Astrocyte (in vitro differentiated cells and primary cell): ENCODE data around the gene FLT3. TPM values are rescaled to one million over a fixed set of nuclear protein-coding genes. Genes with fewer than 3 reads are reported as not detected.

ENCODE experiments used
- DNase-seq: peaks from one replicate; pipeline ENCODE4 v3.0.0-alpha.2; 2010; ENCODE audit warnings: low read depth
- FAIRE-seq: peaks from 2 replicates; lab custom pipeline; 2011; peaks lifted over from hg19 to GRCh38; lab: Jason Lieb, UNC
- H2AFZ ChIP-seq: 2 replicates; pipeline ENCODE4 v1.6.0; 2012; ENCODE audit warnings: low read depth, low read length, inconsistent platforms
- H3K27ac ChIP-seq: 2 replicates; pipeline ENCODE4 v1.5.1; 2011; ENCODE audit warnings: low read depth, low read length, inconsistent platforms
- H3K27me3 ChIP-seq: 2 replicates; pipeline ENCODE4 v1.6.0; 2011; ENCODE audit warnings: low read length, inconsistent platforms; ENCODE audit not compliant: insufficient read depth
- H3K36me3 ChIP-seq: 2 replicates; pipeline ENCODE4 v1.5.1; 2011; ENCODE audit warnings: low read length, inconsistent platforms; ENCODE audit not compliant: insufficient read depth
- H3K4me1 ChIP-seq: 2 replicates; pipeline ENCODE4 v1.5.1; 2011; ENCODE audit warnings: low read length, inconsistent platforms; ENCODE audit not compliant: insufficient read depth
- H3K4me2 ChIP-seq: 2 replicates; pipeline ENCODE4 v1.6.0; 2012; ENCODE audit warnings: low read length, inconsistent platforms
- H3K4me3 ChIP-seq: 2 replicates; pipeline ENCODE4 v1.5.1; 2011; ENCODE audit warnings: low read depth, mild to moderate bottlenecking, low read length, inconsistent platforms; ENCODE audit not compliant: insufficient read depth
- H3K79me2 ChIP-seq: 2 replicates; pipeline ENCODE4 v1.6.0; 2012; ENCODE audit warnings: mild to moderate bottlenecking, low read length, inconsistent platforms; ENCODE audit not compliant: insufficient read depth
- H3K9ac ChIP-seq: 2 replicates; pipeline ENCODE4 v1.6.0; 2012; ENCODE audit warnings: mild to moderate bottlenecking, low read length, inconsistent platforms
- H3K9me3 ChIP-seq: 2 replicates; pipeline ENCODE4 v1.5.1; 2012; ENCODE audit warnings: low read depth, mild to moderate bottlenecking, low read length, inconsistent platforms; ENCODE audit not compliant: insufficient read depth
- H4K20me1 ChIP-seq: 2 replicates; pipeline ENCODE4 v1.6.0; 2012; ENCODE audit warnings: low read length, inconsistent platforms; ENCODE audit not compliant: insufficient read depth
- H3K27ac Mint-ChIP-seq: one replicate; pipeline ENCODE4 v1.8.0; 2021; ENCODE audit warnings: mild to moderate bottlenecking, mixed read lengths; ENCODE audit not compliant: unreplicated experiment
- H3K27me3 Mint-ChIP-seq: one replicate; pipeline ENCODE4 v1.8.0; 2021; ENCODE audit warnings: low read depth, mixed read lengths; ENCODE audit not compliant: unreplicated experiment
- H3K36me3 Mint-ChIP-seq: one replicate; pipeline ENCODE4 v1.8.0; 2021; ENCODE audit warnings: low read depth, mixed read lengths; ENCODE audit not compliant: unreplicated experiment
- H3K4me1 Mint-ChIP-seq: one replicate; pipeline ENCODE4 v1.8.0; 2021; ENCODE audit warnings: low read depth, mixed read lengths; ENCODE audit not compliant: unreplicated experiment
- H3K4me3 Mint-ChIP-seq: one replicate; pipeline ENCODE4 v1.8.0; 2021; ENCODE audit warnings: mild to moderate bottlenecking, moderate library complexity, mixed read lengths; ENCODE audit not compliant: unreplicated experiment
- H3K9me3 Mint-ChIP-seq: one replicate; pipeline ENCODE4 v1.8.0; 2021; ENCODE audit warnings: mild to moderate bottlenecking, mixed read lengths; ENCODE audit not compliant: unreplicated experiment
- EZH2 ChIP-seq: IDR thresholded peaks from 2 replicates; pipeline ENCODE4 v1.6.1; 2012; ENCODE audit warnings: mild to moderate bottlenecking, low read length, inconsistent platforms; ENCODE audit not compliant: insufficient read depth
- total RNA-seq: library from RNA; stranded (reverse); gene quantifications from 2 replicates; pipeline ENCODE4 v1.2.1, GENCODE V29; 2021
- TF ChIP-seq, protein P1 (sequence below): IDR thresholded peaks from 2 replicates; pipeline ENCODE4 v1.5.1; 2011; ENCODE audit warnings: low read depth, mild to moderate bottlenecking, inconsistent platforms, low read length, moderate library complexity; ENCODE audit not compliant: insufficient read depth

FLT3 gene
- total RNA-seq, 1 donor from 2014 or later: not detected

DNA sequence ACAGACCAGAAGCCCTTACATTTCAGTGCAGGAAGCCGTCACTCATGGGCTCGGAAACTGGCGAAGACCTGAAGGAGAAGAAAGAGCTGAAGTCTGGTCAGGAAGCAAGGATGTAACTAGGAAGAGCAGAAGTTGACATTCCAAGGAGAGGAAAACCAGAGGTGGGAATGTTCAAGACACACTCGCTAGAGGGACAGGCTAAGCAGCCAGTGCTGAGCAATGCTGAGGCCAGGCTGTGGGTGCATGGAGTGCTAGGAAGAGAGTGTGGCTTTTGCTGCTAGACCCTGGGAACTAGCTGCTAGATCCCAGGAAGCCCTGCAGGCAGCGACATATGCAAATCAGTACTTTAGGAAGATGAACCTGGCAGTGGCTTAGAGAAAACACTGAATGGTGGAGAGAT, 99.8 kb downstream of the FLT3 start:
- Histone ChIP-seq H3K9ac (no peak overlapping the region), H4K20me1 (no peaks in the 10 kb centered on the region), H3K9me3 (no peaks in the 10 kb centered on the region), H3K4me3 (no peak overlapping the region), H3K27me3 (no peaks in the 10 kb centered on the region), H3K4me1 (no peaks in the 10 kb centered on the region), H3K4me2 (no peak overlapping the region), H3K27ac (no peak overlapping the region), H3K79me2 (no peaks in the 10 kb centered on the region), H3K36me3 (no peaks in the 10 kb centered on the region), H2AFZ (no peak overlapping the region)
- H3K36me3 Mint-ChIP-seq: no peaks in the 10 kb centered on the region
- TF ChIP-seq, protein P1, sequence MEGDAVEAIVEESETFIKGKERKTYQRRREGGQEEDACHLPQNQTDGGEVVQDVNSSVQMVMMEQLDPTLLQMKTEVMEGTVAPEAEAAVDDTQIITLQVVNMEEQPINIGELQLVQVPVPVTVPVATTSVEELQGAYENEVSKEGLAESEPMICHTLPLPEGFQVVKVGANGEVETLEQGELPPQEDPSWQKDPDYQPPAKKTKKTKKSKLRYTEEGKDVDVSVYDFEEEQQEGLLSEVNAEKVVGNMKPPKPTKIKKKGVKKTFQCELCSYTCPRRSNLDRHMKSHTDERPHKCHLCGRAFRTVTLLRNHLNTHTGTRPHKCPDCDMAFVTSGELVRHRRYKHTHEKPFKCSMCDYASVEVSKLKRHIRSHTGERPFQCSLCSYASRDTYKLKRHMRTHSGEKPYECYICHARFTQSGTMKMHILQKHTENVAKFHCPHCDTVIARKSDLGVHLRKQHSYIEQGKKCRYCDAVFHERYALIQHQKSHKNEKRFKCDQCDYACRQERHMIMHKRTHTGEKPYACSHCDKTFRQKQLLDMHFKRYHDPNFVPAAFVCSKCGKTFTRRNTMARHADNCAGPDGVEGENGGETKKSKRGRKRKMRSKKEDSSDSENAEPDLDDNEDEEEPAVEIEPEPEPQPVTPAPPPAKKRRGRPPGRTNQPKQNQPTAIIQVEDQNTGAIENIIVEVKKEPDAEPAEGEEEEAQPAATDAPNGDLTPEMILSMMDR: no peak
- TF ChIP-seq EZH2: no peak
- no peak overlapping the region for H3K27ac Mint-ChIP-seq
- DNase-seq: no peak
- FAIRE-seq: no peak
- peaks cover 3% of the 10 kb centered on the region for H3K27me3 Mint-ChIP-seq
- H3K4me1 Mint-ChIP-seq: no peaks in the 10 kb centered on the region
- H3K9me3 Mint-ChIP-seq: no peaks in the 10 kb centered on the region
- no peak overlapping the region for H3K4me3 Mint-ChIP-seq

DNA sequence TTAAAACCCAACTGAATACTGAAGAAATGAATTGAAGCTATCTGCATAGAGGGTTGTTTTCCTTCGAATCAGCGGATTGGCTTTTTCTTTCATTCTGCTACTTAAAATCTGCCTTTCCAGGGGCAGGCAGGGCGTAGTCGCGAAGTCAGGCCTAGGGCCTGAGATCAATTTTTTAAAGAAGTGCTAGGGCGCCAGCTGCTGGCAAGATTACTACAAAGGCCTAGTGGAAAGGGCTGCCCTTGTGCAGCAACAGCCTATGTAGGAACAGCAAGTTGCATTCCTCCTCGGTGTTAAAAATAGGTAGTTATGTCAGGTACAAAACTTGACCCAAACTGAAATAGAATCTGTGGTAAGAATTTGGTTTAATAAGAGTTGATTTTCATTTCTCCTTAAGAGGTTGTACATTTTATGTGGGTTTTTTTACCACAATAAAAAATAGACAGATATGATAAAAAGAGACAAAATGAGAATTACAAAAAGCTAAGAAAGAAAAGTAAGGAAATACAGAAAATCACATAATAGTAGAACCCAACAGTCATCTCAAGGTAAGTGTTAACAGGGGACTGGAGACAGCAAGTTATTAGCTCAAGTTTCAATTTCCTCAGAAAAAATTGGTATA, 102.4 kb downstream of the FLT3 start:
- no peak overlapping the region for H3K4me3 ChIP-seq
- TF ChIP-seq, protein P1: peak; percentile 33
- no peak for TF ChIP-seq EZH2
- Mint-ChIP-seq H3K36me3 (no peaks in the 10 kb centered on the region), H3K27me3 (peaks cover 12% of the 10 kb centered on the region), H3K27ac (no peak overlapping the region), H3K9me3 (no peaks in the 10 kb centered on the region), H3K4me3 (no peak overlapping the region), H3K4me1 (no peaks in the 10 kb centered on the region)
- no peaks in the 10 kb centered on the region for H4K20me1 ChIP-seq
- no peak overlapping the region for H3K9ac ChIP-seq
- no peak overlapping the region for H2AFZ ChIP-seq
- no peak overlapping the region for H3K27ac ChIP-seq
- DNase-seq: no peak
- no peaks in the 10 kb centered on the region for H3K4me1 ChIP-seq
- H3K4me2 ChIP-seq: no peak overlapping the region
- H3K27me3 ChIP-seq: no peaks in the 10 kb centered on the region
- no peak for FAIRE-seq
- no peaks in the 10 kb centered on the region for H3K9me3 ChIP-seq
- H3K36me3 ChIP-seq: no peaks in the 10 kb centered on the region
- H3K79me2 ChIP-seq: no peaks in the 10 kb centered on the region

DNA sequence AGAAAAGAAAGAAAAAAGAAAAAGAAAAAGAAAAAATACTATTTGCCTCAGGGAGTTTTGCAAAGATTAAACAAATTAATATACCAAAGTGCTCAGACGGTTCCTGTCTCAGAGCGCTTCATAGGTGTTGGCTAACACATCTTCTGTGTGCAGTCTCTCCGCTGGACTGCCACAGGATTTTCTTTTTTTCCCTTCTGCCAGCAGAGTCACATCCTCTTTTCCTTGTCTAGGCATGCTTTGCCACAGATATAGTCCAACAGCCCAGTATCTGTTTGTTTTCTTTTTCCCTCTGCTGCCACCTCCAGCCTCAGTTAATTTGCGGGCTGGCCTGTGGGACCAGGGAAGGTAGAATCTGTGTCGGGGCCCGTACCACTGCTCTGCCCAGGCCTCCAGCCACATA, 108.5 kb downstream of the FLT3 start:
- Histone ChIP-seq H3K27ac (no peak overlapping the region), H3K4me1 (no peaks in the 10 kb centered on the region), H3K36me3 (no peaks in the 10 kb centered on the region), H3K9me3 (no peaks in the 10 kb centered on the region), H4K20me1 (no peaks in the 10 kb centered on the region), H3K9ac (no peak overlapping the region), H2AFZ (no peak overlapping the region), H3K4me3 (no peak overlapping the region), H3K4me2 (no peak overlapping the region), H3K27me3 (peaks cover 4% of the 10 kb centered on the region), H3K79me2 (no peaks in the 10 kb centered on the region)
- peaks cover 41% of the 10 kb centered on the region for H3K27me3 Mint-ChIP-seq
- no peaks in the 10 kb centered on the region for H3K9me3 Mint-ChIP-seq
- FAIRE-seq (no peak), DNase-seq (no peak)
- H3K36me3 Mint-ChIP-seq: no peaks in the 10 kb centered on the region
- no peak overlapping the region for H3K4me3 Mint-ChIP-seq
- no peak overlapping the region for H3K27ac Mint-ChIP-seq
- no peaks in the 10 kb centered on the region for H3K4me1 Mint-ChIP-seq
- no peak for TF ChIP-seq EZH2
- TF ChIP-seq, protein P1: no peak
